ENCODE results near the gene RABGGTB. TPM values are rescaled to one million over a fixed set of nuclear protein-coding genes. Genes with fewer than 3 reads are reported as not detected.

RABGGTB gene
- total and polyA plus RNA-seq, 5 experiments from 2014 or later: 6.9 to 133 (median 9.1) TPM

Other genes starting within 250 kb of the RABGGTB start
- gene SLC44A5, start 175.1 kb upstream of the RABGGTB start, total RNA-seq: 1 to 10 TPM; 3.7 to 4.4 TPM
- gene SLC44A5, start 175.1 kb upstream of the RABGGTB start, polyA plus RNA-seq: under 1 TPM in 2 of 3 donors, not detected in 1; 0.71 to 0.73 TPM
- 10 to 100 TPM; 29.7 to 33.1 TPM for gene ACADM, start 61.5 kb upstream of the RABGGTB start, total RNA-seq
- gene ACADM, start 61.5 kb upstream of the RABGGTB start, polyA plus RNA-seq: 10 to 100 TPM; 60.4 to 64.6 (median 63.2) TPM
- 1 to 10 TPM in 1 of 2 experiments, under 1 TPM in 1; 0.86 to 1.0 TPM for gene MSH4, start 10.6 kb downstream of the RABGGTB start, total RNA-seq
- not detected for gene MSH4, start 10.6 kb downstream of the RABGGTB start, polyA plus RNA-seq
- not detected for gene ASB17, start 146.1 kb downstream of the RABGGTB start, total RNA-seq
- gene ASB17, start 146.1 kb downstream of the RABGGTB start, polyA plus RNA-seq: not detected

Data from naive thymus-derived CD8-positive, alpha-beta T cell (primary cell).